K562 treated with DMSO at 1 percent for 24 hours (cell line): ENCODE results near the gene MAGEA4. TPM values are rescaled to one million over a fixed set of nuclear protein-coding genes. Genes with fewer than 3 reads are reported as not detected.

Experiments used
- total RNA-seq: library from RNA; unstranded; fragments of 300-600 nt; gene quantifications from 2 replicates; pipeline ENCODE4 v1.2.3, GENCODE V29; 2022; ENCODE audit warnings: low read depth; ENCODE audit not compliant: insufficient read depth

Gene MAGEA4, protein sequence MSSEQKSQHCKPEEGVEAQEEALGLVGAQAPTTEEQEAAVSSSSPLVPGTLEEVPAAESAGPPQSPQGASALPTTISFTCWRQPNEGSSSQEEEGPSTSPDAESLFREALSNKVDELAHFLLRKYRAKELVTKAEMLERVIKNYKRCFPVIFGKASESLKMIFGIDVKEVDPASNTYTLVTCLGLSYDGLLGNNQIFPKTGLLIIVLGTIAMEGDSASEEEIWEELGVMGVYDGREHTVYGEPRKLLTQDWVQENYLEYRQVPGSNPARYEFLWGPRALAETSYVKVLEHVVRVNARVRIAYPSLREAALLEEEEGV
- 8.6 and 9.5 TPM in 2 replicates for total RNA-seq

DNA sequence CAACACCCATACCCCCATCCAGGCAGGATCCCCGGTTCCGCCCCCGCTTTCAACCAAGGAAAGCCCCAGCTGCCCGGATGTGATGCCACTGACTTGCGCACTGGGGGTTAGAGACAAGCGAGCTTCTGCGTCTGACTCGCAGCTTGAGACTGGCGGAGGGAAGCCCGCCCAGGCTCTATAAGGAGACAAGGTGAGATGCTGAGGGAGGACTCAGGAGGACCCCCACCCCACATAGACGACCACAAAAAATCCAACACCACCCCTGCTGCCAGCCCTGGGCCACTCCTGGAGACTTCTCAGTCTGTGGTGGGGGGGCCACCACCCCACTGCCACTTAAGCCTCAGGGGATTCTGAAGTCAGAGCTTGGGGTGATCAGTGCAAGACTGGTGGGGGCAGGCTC, at the start of gene MAGEA4:
Gene MAGEA4 (plus strand): TSS at position 110 of the 400 bp plus-strand sequence. CDS start 10,776 bp downstream, outside the sequence.

Other genes with a start within 250 kb of the MAGEA4 start
- not detected in 2 replicates for gene PRRG3, start 217.4 kb upstream of the MAGEA4 start, total RNA-seq
- not detected in 2 replicates for gene FATE1, start 196.9 kb upstream of the MAGEA4 start, total RNA-seq
- not detected in 2 replicates for gene CNGA2, start 178.1 kb upstream of the MAGEA4 start, total RNA-seq
- gene GABRE, start 61.8 kb downstream of the MAGEA4 start, total RNA-seq: 6.0 and 7.2 TPM in 2 replicates
- gene MAGEA10, start 225.7 kb downstream of the MAGEA4 start, total RNA-seq: 0.09 TPM in 1 of 2 replicates, not detected in the other